HEK293T (cell line): ENCODE measurements around the gene TJP3.

ENCODE experiments used
- ARNT ChIP-seq: fragments of 450-650 bp; IDR thresholded peaks from 2 replicates; pipeline ENCODE4 v1.6.1; 2017; ENCODE audit warnings: mild to moderate bottlenecking
- BHLHE40 ChIP-seq: fragments of 450-650 bp; IDR thresholded peaks from 2 replicates; pipeline ENCODE4 v1.6.1; 2016; ENCODE audit warnings: mild to moderate bottlenecking, moderate library complexity, borderline replicate concordance
- ELF4 ChIP-seq: fragments of 450-650 bp; IDR thresholded peaks from 2 replicates; pipeline ENCODE4 v1.6.1; 2017; ENCODE audit warnings: antibody characterized with exemption
- FOXA1 ChIP-seq: fragments of 450-650 bp; IDR thresholded peaks from 2 replicates; pipeline ENCODE4 v1.6.1; 2016; ENCODE audit warnings: mild to moderate bottlenecking
- FOXK2 ChIP-seq: fragments of 450-650 bp; IDR thresholded peaks from 2 replicates; pipeline ENCODE4 v1.6.1; 2016; ENCODE audit warnings: mild to moderate bottlenecking
- FOXM1 ChIP-seq: fragments of 450-650 bp; IDR thresholded peaks from 2 replicates; pipeline ENCODE4 v1.6.1; 2017; ENCODE audit warnings: mild to moderate bottlenecking, borderline replicate concordance
- L3MBTL2 ChIP-seq: fragments of 450-650 bp; conservative IDR thresholded peaks from 2 replicates; pipeline ENCODE4 v1.6.1; 2016; ENCODE audit warnings: mild to moderate bottlenecking

DNA sequence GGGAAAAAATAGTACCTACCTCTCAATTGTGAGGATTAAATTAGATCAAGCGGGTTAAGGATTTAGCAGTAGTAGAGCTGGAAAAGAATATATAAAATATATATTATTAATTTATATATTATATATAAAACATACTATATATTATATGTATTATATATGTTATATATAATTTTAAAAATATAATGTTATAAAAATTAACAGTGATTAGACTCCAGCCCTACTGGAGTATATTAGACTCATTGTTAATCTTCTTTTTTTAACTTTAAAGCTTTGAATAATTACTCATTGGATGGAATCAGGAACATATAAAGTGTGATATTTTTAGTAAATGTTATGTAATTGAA, 53.9 kb downstream of the TJP3 start:
- TF ChIP-seq L3MBTL2 (no peak), BHLHE40 (no peak), FOXK2 (no peak), FOXM1 (no peak), ARNT (no peak), FOXA1 (no peak), ELF4 (no peak)
